ENCODE data around the gene ACKR2.

ACKR2 gene

GRCh38 chr3:42830437-42831320 is 21.4 kb downstream of the ACKR2 start:
- peak; percentile 17 for DNase-seq

- peak; percentile 61 for DNase-seq
Measured at GRCh38 chr3:42831321-42831713, 22.1 kb downstream of the ACKR2 start.

- no peak for DNase-seq
Measured at GRCh38 chr3:42836150-42837123, 27.2 kb downstream of the ACKR2 start.

GRCh38 chr3:42838571-42838970 is 29.3 kb downstream of the ACKR2 start:
- no peak for DNase-seq

- peak; percentile 29 for DNase-seq
Measured at GRCh38 chr3:42839616-42840015, 30.4 kb downstream of the ACKR2 start.

- DNase-seq: no peak
Measured at GRCh38 chr3:42841332-42841731, 32.1 kb downstream of the ACKR2 start.

GRCh38 chr3:42843713-42844411 is 34.6 kb downstream of the ACKR2 start:
- no peak for DNase-seq

GRCh38 chr3:42844412-42844713 is 35.1 kb downstream of the ACKR2 start:
- DNase-seq: no peak

GRCh38 chr3:42844815-42845214 is 35.6 kb downstream of the ACKR2 start:
- DNase-seq: no peak

GRCh38 chr3:42846685-42847522 is 37.7 kb downstream of the ACKR2 start:
- DNase-seq: no peak

- DNase-seq: no peak
Measured at GRCh38 chr3:42847731-42848130, 38.5 kb downstream of the ACKR2 start.

GRCh38 chr3:42849017-42849416 is 39.8 kb downstream of the ACKR2 start:
- DNase-seq: no peak

- no peak for DNase-seq
Measured at GRCh38 chr3:42850263-42850662, 41.0 kb downstream of the ACKR2 start.

- DNase-seq: no peak
Measured at GRCh38 chr3:42851228-42851834, 42.1 kb downstream of the ACKR2 start.

- DNase-seq: no peak
Measured at GRCh38 chr3:42852441-42852840, 43.2 kb downstream of the ACKR2 start.

GRCh38 chr3:42853056-42853455 is 43.8 kb downstream of the ACKR2 start:
- DNase-seq: no peak

GRCh38 chr3:42853739-42854302 is 44.6 kb downstream of the ACKR2 start:
- DNase-seq: no peak

GRCh38 chr3:42855219-42855546 is 45.9 kb downstream of the ACKR2 start:
- no peak for DNase-seq

GRCh38 chr3:42855547-42856380 is 46.5 kb downstream of the ACKR2 start:
- no peak for DNase-seq

GRCh38 chr3:42856544-42856943 is 47.3 kb downstream of the ACKR2 start:
- no peak for DNase-seq
